A673 (cell line): Measurements from ENCODE around the gene CDK5RAP2. TPM values are rescaled to one million over a fixed set of nuclear protein-coding genes. Genes with fewer than 3 reads are reported as not detected.
"Not testable (repeated sequence)": the region's sequence is repeated elsewhere in the genome, so short reads cannot be mapped to it uniquely, and the experiment has no call there.

ENCODE experiments used
- BruUV-seq: library from RNA; stranded (reverse); fragments of 400-500 nt; replicated peaks from 2 replicates; lab custom pipeline; 2021; lab: Mats Ljungman, UMichigan
- CTCF ChIA-PET: fragments of 300-600 bp; sonication (Branson Sonifier 250); formaldehyde crosslinking; loops from one replicate; lab custom pipeline; 2022; ENCODE audit warnings: antibody characterized with exemption; lab: Charles Lee
- POLR2A ChIA-PET: fragments of 300-600 bp; sonication (Branson Sonifier 250); formaldehyde crosslinking; loops from one replicate; lab custom pipeline; 2022; ENCODE audit warnings: antibody characterized with exemption; ENCODE audit not compliant: low non-redundant PET; lab: Charles Lee
- DNase-seq: peaks from one replicate; pipeline ENCODE4 v3.0.0-alpha.2; 2015; ENCODE audit warnings: low spot score
- H3K27ac ChIP-seq: fragments of 200-600 bp; sonication (generic); 2 replicates; pipeline ENCODE4 v1.5.1; 2016; ENCODE audit warnings: mixed run types, low read depth, mild to moderate bottlenecking, mixed read lengths, antibody characterized with exemption, low read length; ENCODE audit not compliant: poor library complexity, severe bottlenecking
- H3K27me3 ChIP-seq: fragments of 200-600 bp; sonication (generic); replicated peaks from 2 replicates; pipeline ENCODE4 v1.6.1; 2017; ENCODE audit warnings: mixed run types, low read depth, mild to moderate bottlenecking, mixed read lengths, antibody characterized with exemption, low read length; ENCODE audit not compliant: insufficient read depth, poor library complexity
- H3K36me3 ChIP-seq: fragments of 200-600 bp; sonication (generic); 2 replicates; pipeline ENCODE4 v1.6.1; 2016; ENCODE audit warnings: mixed run types, mild to moderate bottlenecking, mixed read lengths, antibody characterized with exemption, low read length; ENCODE audit not compliant: insufficient read depth, poor library complexity, severe bottlenecking
- H3K4me1 ChIP-seq: fragments of 200-600 bp; sonication (generic); 2 replicates; pipeline ENCODE4 v1.6.1; 2017; ENCODE audit warnings: mixed run types, mild to moderate bottlenecking, mixed read lengths, antibody characterized with exemption, low read length; ENCODE audit not compliant: insufficient read depth, poor library complexity, severe bottlenecking
- H3K4me3 ChIP-seq: fragments of 200-600 bp; sonication (generic); 2 replicates; pipeline ENCODE4 v1.5.1; 2016; ENCODE audit warnings: low read depth, mixed run types, mild to moderate bottlenecking, mixed read lengths, low read length; ENCODE audit not compliant: poor library complexity, severe bottlenecking
- H3K9me3 ChIP-seq: fragments of 200-600 bp; sonication (generic); 2 replicates; pipeline ENCODE4 v1.6.1; 2016; ENCODE audit warnings: mixed run types, low read depth, mild to moderate bottlenecking, mixed read lengths, antibody characterized with exemption, low read length; ENCODE audit not compliant: poor library complexity, severe bottlenecking
- CTCF ChIP-seq: fragments of 300-800, 200-600 bp; sonication (generic); conservative IDR thresholded peaks from 2 replicates; pipeline ENCODE4 v1.5.1; 2017; ENCODE audit warnings: low read depth, mild to moderate bottlenecking, antibody characterized with exemption, low read length, moderate library complexity, mixed read lengths
- EZH2 ChIP-seq: fragments of 200-600 bp; sonication (generic); IDR thresholded peaks from 2 replicates; pipeline ENCODE4 v1.6.1; 2017; ENCODE audit warnings: borderline replicate concordance, low read depth, mild to moderate bottlenecking, mixed read lengths, antibody characterized with exemption, low read length; ENCODE audit not compliant: poor library complexity, severe bottlenecking
- intact Hi-C: fragments of 100-400 bp; cut with micrococcal nuclease; formaldehyde crosslinking; loops from one replicate; pipeline ENCODE4 v1.10.0; 2022; ENCODE audit not compliant: unreplicated experiment
- total RNA-seq: library from RNA; stranded (reverse); gene quantifications from 2 replicates; pipeline ENCODE4 v1.2.3, GENCODE V29; 2021

The CDK5RAP2 gene
- total RNA-seq, 1 experiment from 2014 or later, result 94.5 TPM

DNA sequence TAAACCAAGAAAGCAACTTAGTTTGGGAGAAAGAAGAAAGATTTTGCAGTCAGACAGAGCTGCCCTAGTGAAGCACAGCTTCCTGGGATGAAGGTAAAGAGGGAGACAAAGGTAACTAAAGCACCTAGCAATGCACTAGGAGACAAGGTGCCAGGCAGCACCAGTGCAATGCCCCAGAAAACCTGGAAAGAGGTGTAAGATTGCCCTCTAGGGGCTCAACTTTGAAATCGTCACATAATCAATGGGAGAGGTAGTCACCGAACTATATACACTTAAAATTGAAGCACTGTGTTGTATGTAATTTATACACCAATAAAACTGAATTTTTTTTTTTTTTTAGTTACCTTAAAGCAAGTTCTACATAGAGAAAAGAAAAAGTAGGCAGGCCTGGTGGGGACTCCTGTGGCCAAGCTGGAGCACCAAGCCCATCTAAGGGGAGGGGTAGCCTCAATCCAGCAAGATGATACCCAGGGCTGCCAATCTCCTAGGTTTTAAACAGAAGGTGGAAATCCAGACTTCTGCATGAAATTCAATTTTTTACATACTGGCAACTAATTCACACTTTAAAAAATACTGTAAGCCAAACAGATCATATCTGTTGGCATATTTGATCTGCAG, 48.2 kb downstream of the CDK5RAP2 start:
- Histone ChIP-seq H3K4me1 (peaks cover 10% of the 10 kb centered on the region), H3K27ac (no peak overlapping the region), H3K36me3 (peaks cover 81% of the 10 kb centered on the region), H3K4me3 (no peak overlapping the region), H3K27me3 (no peaks in the 10 kb centered on the region), H3K9me3 (no peaks in the 10 kb centered on the region)
- POLR2A ChIA-PET, result no interaction called here
- intact Hi-C loops, result no loop called here
- peak; percentile 33 for DNase-seq
- TF ChIP-seq EZH2 (no peak), CTCF (peak; percentile 61)
- no TSS peak for BruUV-seq
- CTCF ChIA-PET, result interaction anchor here (0.6 kb wide), 3 partner anchors 10 to 79 kb away, joined by 3 to 8 read pairs (median 5); no protein-coding TSS in a partner anchor

DNA sequence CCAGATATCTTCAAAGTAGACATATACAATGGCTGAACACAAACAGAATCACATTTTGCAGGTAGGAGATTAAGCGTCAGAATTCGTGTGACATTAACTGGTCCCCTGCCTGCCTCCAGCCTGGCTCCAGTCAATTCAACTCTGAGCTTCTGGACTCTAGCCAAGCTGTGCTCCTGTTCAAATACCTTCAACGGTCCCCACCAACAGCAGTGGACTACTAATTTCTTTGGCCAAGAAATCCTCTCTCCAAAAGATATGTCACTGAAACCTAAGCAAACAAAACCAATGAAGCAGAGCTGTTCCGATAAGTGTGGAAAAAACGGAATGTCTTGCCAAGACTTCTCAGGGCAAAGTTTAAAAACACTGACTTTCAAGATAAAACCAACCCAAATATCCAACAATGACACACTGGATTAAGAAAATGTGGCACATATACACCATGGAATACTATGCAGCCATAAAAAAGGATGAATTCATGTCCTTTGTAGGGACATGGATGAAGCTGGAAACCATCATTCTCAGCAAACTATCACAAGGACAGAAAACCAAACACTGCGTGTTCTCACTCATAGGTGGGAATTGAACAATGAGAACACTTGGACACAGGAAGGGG, 49.6 kb downstream of the CDK5RAP2 start:
- DNase-seq, CTCF ChIA-PET, intact Hi-C loops, H3K4me1 ChIP-seq, H3K9me3 ChIP-seq, H3K27ac ChIP-seq, BruUV-seq, H3K27me3 ChIP-seq, H3K4me3 ChIP-seq, POLR2A ChIA-PET: not testable (repeated sequence)
- peaks cover 82% of the 10 kb centered on the region for H3K36me3 ChIP-seq

DNA sequence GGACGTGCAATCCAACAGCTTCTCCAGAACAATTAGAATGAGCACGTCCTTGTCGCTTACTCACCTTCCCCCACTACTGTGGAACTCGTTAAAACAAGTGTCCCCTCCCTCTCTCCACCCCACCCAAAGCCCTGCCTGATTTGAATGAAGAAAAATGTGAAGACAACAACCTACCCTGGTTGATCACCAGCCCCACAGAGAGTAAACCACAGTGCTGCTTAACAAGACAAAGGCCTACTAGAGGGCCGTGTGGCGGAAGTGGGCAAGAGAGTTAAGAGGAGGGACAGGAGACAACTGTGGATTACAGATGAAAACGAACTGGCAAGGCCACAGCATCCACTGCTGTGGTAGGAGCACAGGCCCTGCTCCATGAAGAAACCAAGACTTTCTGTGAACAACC, 51.1 kb downstream of the CDK5RAP2 start:
- Histone ChIP-seq H3K9me3 (no peaks in the 10 kb centered on the region), H3K36me3 (peaks cover 82% of the 10 kb centered on the region), H3K4me3 (no peak overlapping the region), H3K27me3 (no peaks in the 10 kb centered on the region), H3K4me1 (no peaks in the 10 kb centered on the region), H3K27ac (no peak overlapping the region)
- no peak for DNase-seq
- intact Hi-C loops, result no loop called here
- BruUV-seq, result no TSS peak
- ChIA-PET POLR2A (no interaction called here), CTCF (no interaction called here)
- no peak for TF ChIP-seq EZH2
- TF ChIP-seq CTCF, result no peak

DNA sequence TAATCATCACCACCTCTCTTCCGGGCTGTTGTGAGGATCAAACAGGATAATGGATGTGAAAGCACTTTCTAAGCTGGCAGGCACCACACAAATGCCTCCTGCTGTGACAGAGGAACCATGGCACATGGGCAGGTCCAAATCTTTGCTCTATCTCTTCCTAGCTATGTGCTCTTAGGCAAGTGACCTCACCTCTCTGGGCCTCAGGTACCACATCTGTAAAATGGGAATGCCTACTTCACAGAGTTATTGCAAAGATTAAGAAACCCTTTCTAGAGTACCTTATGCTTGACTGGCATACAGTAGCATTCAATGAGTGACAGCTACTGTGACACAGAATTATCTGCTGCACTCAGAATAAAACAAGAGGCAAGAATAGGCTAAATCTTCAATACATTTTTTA, 51.6 kb downstream of the CDK5RAP2 start:
- DNase-seq, result no peak
- no peak for TF ChIP-seq CTCF
- TF ChIP-seq EZH2, result no peak
- H3K4me3 ChIP-seq, result no peak overlapping the region
- no peaks in the 10 kb centered on the region for H3K9me3 ChIP-seq
- no peaks in the 10 kb centered on the region for H3K27me3 ChIP-seq
- H3K36me3 ChIP-seq, result peaks cover 86% of the 10 kb centered on the region
- no TSS peak for BruUV-seq
- CTCF ChIA-PET, result no interaction called here
- POLR2A ChIA-PET, result no interaction called here
- H3K27ac ChIP-seq, result no peak overlapping the region
- no peaks in the 10 kb centered on the region for H3K4me1 ChIP-seq
- intact Hi-C loops, result no loop called here
